IPS DF 19.7 (cell line): ENCODE data around the gene NUP93.

ENCODE experiments used
- DNase-seq: peaks from one replicate; pipeline ENCODE4 v3.0.0-alpha.2; 2013; ENCODE audit warnings: low read depth, low spot score

Gene NUP93

DNA sequence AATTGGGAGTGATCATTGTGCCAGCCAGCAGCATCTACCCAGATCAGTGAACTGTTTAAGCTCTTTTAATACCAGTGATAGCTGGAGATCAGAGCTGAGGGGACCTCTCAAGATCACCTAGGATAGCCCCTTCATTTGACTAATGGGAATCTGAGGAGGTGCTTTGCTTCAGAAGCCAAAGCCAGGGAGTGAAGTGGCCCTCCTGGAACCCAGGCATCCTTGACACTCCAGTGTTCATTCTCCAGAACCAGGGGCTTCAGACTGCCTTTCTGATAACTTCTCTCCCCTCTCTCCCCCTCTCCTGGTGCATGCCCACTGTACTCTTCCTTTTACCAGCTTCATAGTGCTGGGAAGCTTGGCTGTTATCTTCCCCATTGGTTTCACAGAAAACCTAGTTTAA is 87.1 kb downstream of the NUP93 start:
- DNase-seq, result no peak

DNA sequence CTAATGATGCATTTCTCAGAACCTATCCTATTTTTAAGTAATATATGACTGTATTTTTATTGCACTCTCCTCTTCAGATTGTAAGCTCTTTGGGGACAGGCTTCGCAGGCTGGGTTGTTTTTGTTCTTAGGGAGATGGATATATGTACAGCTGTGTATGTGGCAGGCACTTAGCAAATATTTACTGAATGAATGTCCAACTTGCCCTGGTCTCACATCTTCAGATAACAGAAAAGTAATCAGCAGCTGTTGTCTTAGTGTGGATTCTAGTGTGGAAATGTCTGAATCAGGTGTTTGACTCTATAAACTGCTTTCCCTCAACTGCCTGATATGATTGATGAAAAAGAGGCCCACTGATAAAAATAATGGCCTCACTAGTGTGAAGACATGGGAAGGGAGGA is 88.0 kb downstream of the NUP93 start:
- DNase-seq, result no peak

GRCh38 chr16:56823081-56823733 is 93.3 kb downstream of the NUP93 start:
- no peak for DNase-seq

DNA sequence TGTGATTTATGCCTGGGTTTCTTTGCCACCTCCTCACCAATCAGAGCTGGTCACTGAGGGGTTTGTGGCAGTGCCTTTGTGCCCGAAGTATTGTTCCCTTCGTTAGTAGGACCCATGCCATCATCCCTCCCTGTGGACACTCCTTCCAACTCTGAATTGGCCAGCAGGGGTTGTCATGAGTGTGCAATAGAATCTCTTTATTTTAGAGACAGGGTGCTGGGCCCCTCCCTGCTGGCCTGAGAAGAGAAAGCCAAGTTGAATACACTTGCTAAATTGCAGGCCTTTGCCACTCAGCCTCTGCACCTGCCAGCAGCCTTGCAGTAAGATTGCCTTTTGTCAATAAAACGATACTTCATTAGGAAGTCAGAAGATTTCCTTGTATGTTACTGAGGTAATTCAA is 94.4 kb downstream of the NUP93 start:
- no peak for DNase-seq

DNA sequence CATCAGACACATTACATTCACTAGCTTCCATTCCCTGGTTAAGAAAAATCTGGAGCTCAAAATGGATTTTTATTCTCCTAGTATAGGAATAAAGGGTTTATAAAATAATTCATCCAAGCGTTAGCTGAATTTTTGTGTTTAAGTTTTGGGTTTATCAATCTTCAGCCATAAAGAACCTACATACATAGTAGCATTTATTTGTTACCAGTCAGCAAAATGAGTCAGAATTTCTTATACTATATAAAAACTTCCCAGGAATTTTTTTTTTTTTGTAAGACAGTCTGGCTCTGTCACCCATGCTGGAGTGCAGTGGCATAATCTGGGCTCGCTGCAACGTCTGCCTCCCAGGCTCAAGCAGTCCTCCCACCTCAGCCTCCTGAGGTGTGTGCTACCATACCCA is 94.9 kb downstream of the NUP93 start:
- no peak for DNase-seq

DNA sequence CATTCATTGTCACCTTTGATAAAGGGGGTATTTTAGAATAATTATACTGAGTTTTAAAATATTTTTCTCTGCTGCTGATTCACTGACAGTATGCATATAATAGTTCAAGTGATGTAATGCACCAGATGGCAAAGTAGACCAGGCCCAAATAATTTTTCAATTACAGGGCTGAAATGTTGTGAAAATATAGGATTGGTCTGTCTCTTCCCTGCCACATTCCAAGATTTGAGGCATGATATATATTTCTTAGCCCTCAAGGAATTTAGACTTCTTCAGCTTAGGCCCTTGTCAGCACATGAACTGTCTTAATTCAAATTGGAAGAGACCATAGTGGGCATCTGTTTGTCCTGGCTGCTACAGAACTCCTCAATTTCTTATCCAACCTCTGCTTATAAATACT is 95.9 kb downstream of the NUP93 start:
- no peak for DNase-seq

DNA sequence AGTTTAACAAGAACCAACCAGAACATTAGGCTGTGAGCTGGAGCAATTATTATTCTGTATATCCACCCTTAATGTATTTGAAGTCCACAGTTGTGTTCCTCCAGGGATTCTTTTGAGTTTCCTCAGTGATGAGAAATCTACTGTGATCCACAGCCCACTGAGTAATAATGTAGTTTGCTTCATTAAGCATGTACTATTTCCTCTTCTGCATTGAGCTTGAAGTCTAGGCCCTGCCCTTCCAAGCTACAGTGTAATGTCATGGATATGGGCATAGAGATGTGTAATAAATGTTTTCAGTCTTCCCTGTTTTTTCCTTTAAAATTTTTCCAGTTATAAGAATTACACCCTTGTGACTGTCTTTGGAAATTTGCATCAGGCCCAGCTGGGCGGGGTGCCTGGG is 98.7 kb downstream of the NUP93 start:
- DNase-seq, result no peak

GRCh38 chr16:56830669-56831068 is 100.7 kb downstream of the NUP93 start:
- no peak for DNase-seq

GRCh38 chr16:56832768-56833167 is 102.8 kb downstream of the NUP93 start:
- no peak for DNase-seq

GRCh38 chr16:56833243-56833970 is 103.5 kb downstream of the NUP93 start:
- DNase-seq, result no peak

- no peak for DNase-seq
Measured at GRCh38 chr16:56835320-56835719, 105.4 kb downstream of the NUP93 start.

DNA sequence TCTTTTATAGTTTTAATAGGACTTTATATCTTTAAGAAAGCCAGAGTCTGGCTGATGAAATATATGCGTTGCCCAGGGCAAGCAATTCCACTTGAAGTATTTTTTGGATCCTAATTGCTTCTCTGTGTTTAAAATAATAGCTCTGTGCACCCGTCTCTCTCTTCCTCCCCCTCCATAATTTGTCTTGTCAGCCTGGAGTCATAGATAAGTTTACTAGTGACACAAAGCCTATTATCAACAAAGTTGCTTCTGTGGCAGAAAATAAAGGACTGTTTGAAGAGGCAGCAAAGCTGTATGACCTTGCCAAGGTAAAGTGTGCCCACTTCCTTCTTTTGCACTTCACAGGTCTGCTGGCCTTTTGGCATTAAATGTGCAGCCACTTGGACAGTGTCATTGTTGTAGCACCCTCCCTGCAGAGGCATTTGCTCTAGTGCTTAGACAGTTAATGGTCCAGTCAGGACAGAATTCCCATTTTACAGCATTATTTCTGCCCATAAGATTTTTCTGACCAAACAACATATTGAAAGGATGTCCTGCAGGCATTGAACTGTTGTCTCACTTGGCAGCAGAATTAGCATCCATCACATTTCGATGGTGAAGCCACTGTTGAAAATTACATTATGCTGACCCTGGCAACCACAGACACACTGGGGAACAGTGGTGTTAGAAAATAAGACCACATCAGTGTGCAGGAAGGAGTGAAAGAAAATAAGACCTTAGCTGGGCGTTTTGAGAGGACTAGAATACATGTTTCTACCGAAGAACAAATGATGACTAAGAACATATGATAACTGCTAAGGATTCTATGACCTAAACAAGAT is 106.7 kb downstream of the NUP93 start:
- DNase-seq, result no peak

DNA sequence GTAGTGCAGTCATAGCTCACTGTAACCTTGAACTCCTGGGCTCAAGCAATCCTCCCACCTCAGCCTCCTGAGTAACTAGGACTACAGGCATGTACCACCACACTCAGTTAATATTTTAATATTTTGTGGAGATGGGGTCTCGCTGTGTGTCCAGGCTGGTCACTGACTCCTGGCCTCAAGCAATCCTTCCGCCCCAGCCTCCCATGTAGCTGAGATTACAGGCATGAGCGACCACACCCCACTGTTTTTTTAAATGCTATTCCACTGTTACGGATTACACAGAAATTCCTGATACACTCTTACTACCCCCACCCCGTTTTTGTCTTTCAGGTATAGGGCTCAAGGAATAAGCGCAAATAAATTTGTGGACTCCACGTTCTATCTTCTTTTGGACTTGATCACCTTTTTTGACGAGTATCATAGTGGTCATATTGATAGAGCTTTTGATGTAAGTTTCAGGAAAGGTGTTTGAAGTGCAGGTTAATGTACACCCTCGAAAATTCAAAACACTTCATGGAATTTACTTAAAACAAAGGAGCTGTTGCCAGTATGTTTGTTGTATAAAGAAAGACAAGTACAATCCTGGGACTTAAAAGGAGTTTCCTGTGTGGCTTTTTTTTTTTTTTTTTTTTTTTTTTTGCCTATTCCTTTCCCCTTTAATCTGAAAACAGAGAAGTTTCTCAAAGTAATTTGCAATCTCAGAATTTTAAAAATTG is 108.9 kb downstream of the NUP93 start:
- no peak for DNase-seq

DNA sequence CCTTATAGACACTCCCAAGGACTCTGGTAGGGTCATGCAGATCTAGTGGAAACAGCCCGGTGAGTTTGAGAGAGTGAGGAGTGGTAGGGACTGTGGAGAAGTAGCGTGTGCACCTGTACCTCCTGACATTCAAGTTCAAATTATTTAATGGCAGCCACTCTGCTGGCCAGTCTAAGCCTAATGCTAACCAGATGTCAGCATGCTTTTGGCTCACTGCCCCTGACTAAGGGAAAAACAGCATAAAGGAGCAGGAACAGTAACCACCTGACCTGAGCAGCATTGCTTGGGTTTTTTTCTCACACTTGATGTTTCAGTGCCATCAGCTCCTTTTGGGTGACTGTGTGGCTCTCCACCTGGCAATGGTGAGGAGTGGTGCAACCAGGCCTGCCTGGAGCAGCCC is 111.3 kb downstream of the NUP93 start:
- DNase-seq, result no peak

- no peak for DNase-seq
Measured at GRCh38 chr16:56841659-56842058, 111.7 kb downstream of the NUP93 start.

GRCh38 chr16:56842133-56842532 is 112.2 kb downstream of the NUP93 start:
- DNase-seq, result no peak

GRCh38 chr16:56844056-56844455 is 114.1 kb downstream of the NUP93 start:
- DNase-seq, result no peak

GRCh38 chr16:56847173-56847910 is 117.4 kb downstream of the NUP93 start:
- DNase-seq, result no peak

DNA sequence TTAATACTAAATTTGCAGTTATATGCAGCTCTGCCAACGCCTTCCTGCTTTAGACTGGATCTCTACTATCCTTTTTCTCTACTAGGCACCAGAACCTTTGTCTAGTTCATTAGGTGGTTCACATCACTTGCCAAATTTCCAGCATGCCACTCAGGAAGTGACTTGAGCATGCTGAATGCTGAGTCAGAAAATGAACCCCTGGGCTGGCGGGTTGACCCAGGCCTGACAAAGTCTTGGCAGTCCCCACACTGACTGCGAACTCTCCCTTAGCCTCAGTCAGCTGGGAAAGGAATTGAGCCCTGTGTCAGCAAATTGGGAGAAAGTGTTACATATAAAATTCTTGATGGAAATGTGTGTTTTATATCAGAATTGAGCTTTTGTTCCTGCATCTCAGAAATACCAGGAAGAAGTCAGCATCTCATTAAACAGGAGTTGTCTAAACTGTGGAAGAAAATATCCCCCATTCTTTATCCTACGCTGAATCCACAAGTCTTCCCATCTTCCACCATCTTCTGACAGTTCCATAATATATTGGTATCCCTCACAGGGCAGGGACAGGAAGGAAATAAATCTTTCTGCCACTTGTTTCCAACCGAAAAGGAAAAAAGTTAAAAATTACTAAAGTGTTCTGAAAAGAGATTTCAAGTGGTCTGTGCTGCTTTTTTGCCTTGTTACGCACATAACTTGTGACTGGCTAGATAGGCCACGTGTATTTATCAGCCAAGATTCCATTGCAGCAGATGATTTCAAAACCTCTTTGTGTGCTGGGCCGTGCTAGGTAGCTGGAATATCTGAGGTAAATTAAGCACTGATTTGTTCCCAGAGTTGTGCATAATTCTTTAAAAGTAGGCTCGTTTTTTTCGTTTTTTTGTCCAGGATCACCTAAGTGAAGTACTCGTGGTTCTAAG is 118.4 kb downstream of the NUP93 start:
- DNase-seq, result no peak

DNA sequence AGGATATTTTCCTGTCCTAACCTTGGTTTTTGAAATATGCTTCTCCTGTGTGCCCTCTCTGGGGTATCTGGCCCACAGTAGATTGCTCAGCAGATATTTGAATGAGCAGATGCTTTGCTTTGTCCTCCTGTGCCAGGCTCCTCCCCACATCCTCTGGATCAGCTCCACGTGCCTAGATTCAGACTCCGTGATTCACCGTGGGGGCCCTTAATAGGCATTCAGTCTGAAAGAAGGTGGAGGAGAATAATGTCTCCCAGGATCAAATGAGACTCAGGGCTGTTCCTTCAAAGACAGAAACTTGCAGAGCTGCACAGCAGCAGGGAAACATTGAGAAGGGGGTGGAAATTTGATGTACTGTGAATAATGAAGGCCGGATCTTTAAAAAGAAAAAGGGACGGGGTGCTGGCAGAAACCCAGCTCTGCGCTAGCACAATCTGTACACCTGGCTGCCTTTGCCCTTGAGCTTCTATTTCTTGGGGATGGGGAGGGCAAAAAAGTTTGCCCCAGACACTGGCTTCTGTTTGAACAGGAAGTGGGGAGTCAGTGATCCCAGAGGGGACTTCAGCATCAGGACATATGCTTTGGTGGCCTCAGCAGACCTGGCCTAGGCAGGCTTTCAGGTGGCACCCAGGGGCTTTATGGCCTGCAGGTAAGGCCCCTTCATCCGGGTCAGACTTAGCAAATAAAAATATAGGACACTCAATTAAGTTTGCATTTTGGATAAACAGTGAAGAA is 119.2 kb downstream of the NUP93 start:
- DNase-seq, result no peak
